H1 (cell line): ENCODE measurements around the gene HIBCH. TPM values are rescaled to one million over a fixed set of nuclear protein-coding genes. Genes with fewer than 3 reads are reported as not detected.

Source experiments
- SAP30 ChIP-seq: fragments of 300-600 bp; sonication (generic); IDR thresholded peaks from 2 replicates; pipeline ENCODE4 v1.7.1; 2012; ENCODE audit warnings: low read length, moderate library complexity, mild to moderate bottlenecking, inconsistent platforms; ENCODE audit not compliant: insufficient read depth, insufficient replicate concordance
- TBP ChIP-seq: IDR thresholded peaks from 2 replicates; pipeline ENCODE4 v1.6.1; 2011; ENCODE audit warnings: low read depth, low read length, improper control_type of control experiment
- TCF12 ChIP-seq: IDR thresholded peaks from 2 replicates; pipeline ENCODE4 v1.6.1; 2011; ENCODE audit warnings: low read depth, mild to moderate bottlenecking, low read length
- polyA plus RNA-seq, 7 experiments: library from polyadenylated mRNA; depleted of rRNA in 3 of 7; stranded (reverse) in 5 of 7; unstranded in 2 of 7; fragments of >200 nt in 5 of 7; fragments of 200-250 nt in 2 of 7; gene quantifications; 1 replicate in 5 of 7; 2 replicates in 1 of 7; 4 replicates in 1 of 7; pipeline versions ENCODE4 v1.2.1 to v1.2.3, GENCODE V29; 2011 to 2013; ENCODE audit warnings: missing spikeins in 2 of 7, mixed read lengths in 2 of 7
- total RNA-seq: library from RNA; stranded (reverse); fragmentation: NEBNext Ultra II Directional; extraction: Animal tissue kit (Norgen Biotek cat#: 25700); gene quantifications from 2 replicates; pipeline ENCODE4 v1.2.1, GENCODE V29; 2021
- TF ChIP-seq, protein P1 (sequence below): IDR thresholded peaks from 2 replicates; pipeline ENCODE4 v1.6.1; 2011; ENCODE audit warnings: low read length, improper control_type of control experiment

Gene HIBCH
- total and polyA plus RNA-seq, 2 of the 8 experiments (the other 6 are each of a cell fraction or from before 2014, with no cell fraction given), result 7.5 to 31.8 TPM

DNA sequence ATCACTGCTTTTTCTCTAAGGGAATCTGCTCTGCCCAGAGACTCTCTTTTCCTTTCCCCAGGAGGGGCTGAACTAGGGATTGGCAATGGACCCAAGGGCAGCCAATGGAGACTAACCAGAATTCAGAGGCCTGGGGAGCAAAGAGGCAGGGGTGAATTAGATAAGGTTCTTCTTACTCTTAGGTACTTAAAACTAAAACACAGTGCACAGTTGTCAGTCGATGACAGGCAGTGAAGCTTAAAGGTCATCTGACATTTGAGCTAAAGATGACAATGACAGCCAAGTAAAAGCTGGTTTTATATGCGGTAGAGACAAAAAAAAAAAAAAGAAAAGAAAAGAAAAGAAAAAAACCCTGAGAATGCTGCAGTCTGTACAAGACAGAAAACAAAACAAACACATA is 57.8 kb downstream of the HIBCH start (continued):
- no peak for TF ChIP-seq SAP30
- TF ChIP-seq TCF12, result no peak
- no peak for TF ChIP-seq TBP
- TF ChIP-seq, protein P1, sequence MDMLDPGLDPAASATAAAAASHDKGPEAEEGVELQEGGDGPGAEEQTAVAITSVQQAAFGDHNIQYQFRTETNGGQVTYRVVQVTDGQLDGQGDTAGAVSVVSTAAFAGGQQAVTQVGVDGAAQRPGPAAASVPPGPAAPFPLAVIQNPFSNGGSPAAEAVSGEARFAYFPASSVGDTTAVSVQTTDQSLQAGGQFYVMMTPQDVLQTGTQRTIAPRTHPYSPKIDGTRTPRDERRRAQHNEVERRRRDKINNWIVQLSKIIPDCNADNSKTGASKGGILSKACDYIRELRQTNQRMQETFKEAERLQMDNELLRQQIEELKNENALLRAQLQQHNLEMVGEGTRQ, result no peak
